KOPT-K1 (cell line): ENCODE results near the gene TMEM198.

Experiments
- H3K27ac ChIP-seq: fragments of 200-600 bp; sonication (generic); 2 replicates; pipeline ENCODE4 v1.5.1; 2016; ENCODE audit warnings: antibody characterized with exemption, mild to moderate bottlenecking, low read depth, low read length; ENCODE audit not compliant: poor library complexity, severe bottlenecking
- H3K36me3 ChIP-seq: fragments of 200-600 bp; sonication (generic); 2 replicates; pipeline ENCODE4 v1.5.1; 2017; ENCODE audit warnings: antibody characterized with exemption, mild to moderate bottlenecking, low read length, moderate library complexity; ENCODE audit not compliant: insufficient read depth
- H3K9me3 ChIP-seq: fragments of 200-600 bp; sonication (generic); 2 replicates; pipeline ENCODE4 v1.5.1; 2017; ENCODE audit warnings: antibody characterized with exemption, low read length, mild to moderate bottlenecking; ENCODE audit not compliant: insufficient read depth, poor library complexity, severe bottlenecking

Gene TMEM198

GRCh38 chr2:219569635-219570034 lies 25.8 kb downstream of the TMEM198 start:
- H3K36me3 ChIP-seq = no peaks in the 10 kb centered on the region
- no peak overlapping the region for H3K27ac ChIP-seq
- H3K9me3 ChIP-seq = no peaks in the 10 kb centered on the region

- no peak overlapping the region for H3K27ac ChIP-seq
- no peaks in the 10 kb centered on the region for H3K36me3 ChIP-seq
- H3K9me3 ChIP-seq = no peaks in the 10 kb centered on the region
Observed at GRCh38 chr2:219570194-219570923, 26.5 kb downstream of the TMEM198 start.

GRCh38 chr2:219570924-219571310 lies 27.1 kb downstream of the TMEM198 start:
- Histone ChIP-seq H3K36me3 (no peaks in the 10 kb centered on the region), H3K27ac (no peak overlapping the region), H3K9me3 (no peaks in the 10 kb centered on the region)

GRCh38 chr2:219571311-219572236 lies 27.7 kb downstream of the TMEM198 start, which contains the start of gene OBSL1:
Gene OBSL1, minus strand, starts transcription at chr2:219571539. Its CDS starts 307 bp downstream, at chr2:219571232.
- H3K9me3 ChIP-seq = no peaks in the 10 kb centered on the region
- no peaks in the 10 kb centered on the region for H3K36me3 ChIP-seq
- H3K27ac ChIP-seq = no peak within 1 kb of the TSS

- Histone ChIP-seq H3K9me3 (no peaks in the 10 kb centered on the region), H3K27ac (no peak within 1 kb of the TSS), H3K36me3 (no peaks in the 10 kb centered on the region)
Observed at GRCh38 chr2:219572237-219573001, 28.6 kb downstream of the TMEM198 start, which contains the start of gene INHA. Gene INHA, plus strand, starts transcription at chr2:219572310. Its CDS starts 65 bp downstream, at chr2:219572375.

GRCh38 chr2:219573166-219573565 lies 29.3 kb downstream of the TMEM198 start:
- Histone ChIP-seq H3K9me3 (no peaks in the 10 kb centered on the region), H3K36me3 (no peaks in the 10 kb centered on the region), H3K27ac (no peak overlapping the region)

GRCh38 chr2:219574484-219575311 lies 30.9 kb downstream of the TMEM198 start:
- Histone ChIP-seq H3K36me3 (no peaks in the 10 kb centered on the region), H3K9me3 (no peaks in the 10 kb centered on the region), H3K27ac (no peak overlapping the region)

- H3K9me3 ChIP-seq = no peaks in the 10 kb centered on the region
Observed at GRCh38 chr2:219575566-219576504, 32.0 kb downstream of the TMEM198 start.

GRCh38 chr2:219576505-219577388 lies 32.9 kb downstream of the TMEM198 start:
- Histone ChIP-seq H3K9me3 (no peaks in the 10 kb centered on the region), H3K36me3 (no peaks in the 10 kb centered on the region), H3K27ac (no peak overlapping the region)

More at GRCh38 chr2:219575566-219576504, 32.0 kb downstream of the TMEM198 start:
- no peak overlapping the region for H3K27ac ChIP-seq
- H3K36me3 ChIP-seq = no peaks in the 10 kb centered on the region

- Histone ChIP-seq H3K9me3 (no peaks in the 10 kb centered on the region), H3K36me3 (no peaks in the 10 kb centered on the region), H3K27ac (no peak overlapping the region)
Observed at GRCh38 chr2:219578811-219579613, 35.2 kb downstream of the TMEM198 start.

- no peak overlapping the region for H3K27ac ChIP-seq
- H3K9me3 ChIP-seq = no peaks in the 10 kb centered on the region
- no peaks in the 10 kb centered on the region for H3K36me3 ChIP-seq
Observed at GRCh38 chr2:219581346-219581745, 37.5 kb downstream of the TMEM198 start.

- Histone ChIP-seq H3K27ac (no peak overlapping the region), H3K36me3 (no peaks in the 10 kb centered on the region), H3K9me3 (no peaks in the 10 kb centered on the region)
Observed at GRCh38 chr2:219591091-219591490, 47.3 kb downstream of the TMEM198 start.
